ENCODE measurements around the gene PSMD13. TPM values are rescaled to one million over a fixed set of nuclear protein-coding genes. Genes with fewer than 3 reads are reported as not detected.

The PSMD13 gene
- total and polyA plus RNA-seq, 2 of the 4 experiments (the other 2 are of a cell fraction): 177 to 217 TPM

DNA sequence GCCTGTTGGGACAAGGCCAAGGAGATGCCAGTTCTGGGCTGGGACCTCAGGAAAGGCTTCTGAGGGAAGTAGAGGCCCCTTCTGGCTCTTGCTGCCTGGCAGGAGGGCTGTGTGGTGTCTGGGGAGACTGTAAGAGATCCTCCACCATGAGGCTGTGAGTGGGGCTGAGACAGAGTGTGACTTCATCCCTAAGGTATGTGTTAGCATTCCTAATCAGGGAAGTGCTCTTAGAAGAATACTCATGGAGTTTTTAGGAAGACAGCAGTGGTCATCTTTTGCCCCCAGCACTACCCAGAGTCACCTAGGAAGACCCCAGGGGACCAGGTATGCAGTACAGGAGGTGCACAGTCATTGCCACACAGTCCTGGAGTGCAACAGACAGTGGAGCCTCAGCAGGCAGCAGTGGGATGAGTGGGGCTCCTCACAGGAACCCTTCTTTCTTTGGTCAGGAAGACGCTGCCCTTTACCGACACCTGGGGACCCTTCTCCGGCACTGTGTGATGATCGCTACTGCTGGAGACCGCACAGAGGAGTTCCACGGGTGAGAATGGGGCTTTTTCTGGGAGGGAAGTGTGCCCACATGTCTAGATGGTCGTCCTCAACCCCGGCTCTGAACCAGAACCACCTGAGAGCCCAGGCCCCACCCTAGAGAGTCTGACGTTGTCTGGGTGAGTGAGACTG is 26.5 kb upstream of the PSMD13 start:
- H4K20me1 ChIP-seq (ENCODE audit: insufficient read depth, low read length): peaks cover 72% of the 10 kb centered on the region
- peak overlapping the region; percentile 90 for H3K9ac ChIP-seq (ENCODE audit: low read depth, low read length)
- H3K4me2 ChIP-seq (ENCODE audit: low read depth, low read length): peak overlapping the region; percentile 86
- dilution Hi-C loops (cut with HindIII; ENCODE audit: low sequenced_read_pairs, unreplicated experiment): no loop called here
- H3K4me1 ChIP-seq (ENCODE audit: control insufficient read depth, insufficient read depth, low read length): peaks cover 25% of the 10 kb centered on the region
- peaks cover 58% of the 10 kb centered on the region for H3K36me3 ChIP-seq (ENCODE audit: control insufficient read depth, insufficient read depth, low read length)
- H3K27ac ChIP-seq (ENCODE audit: insufficient read depth, low read length): peak overlapping the region; percentile 82
- peak overlapping the region; percentile 97 for H3K4ac ChIP-seq (ENCODE audit: low read depth, low read length)
- TF ChIP-seq MAZ (IDR thresholded peaks at IDR 0.05; ENCODE audit: borderline replicate concordance, low read depth, low read length) (peak; percentile 43; the same call in 1 of the 2 replicates), MAFK (IDR thresholded peaks at IDR 0.05; ENCODE audit: low read depth, low read length) (no peak), RAD21 (IDR thresholded peaks at IDR 0.05; ENCODE audit: low read length) (no peak), NFE2L2 (IDR thresholded peaks at IDR 0.05; ENCODE audit: low read depth, low read length) (no peak), POLR2A (IDR thresholded peaks at IDR 0.05; ENCODE audit: low read depth, low read length) (peak; percentile 71), CEBPB (IDR thresholded peaks at IDR 0.05; ENCODE audit: low read depth, low read length) (no peak)
- TF ChIP-seq, protein P1, sequence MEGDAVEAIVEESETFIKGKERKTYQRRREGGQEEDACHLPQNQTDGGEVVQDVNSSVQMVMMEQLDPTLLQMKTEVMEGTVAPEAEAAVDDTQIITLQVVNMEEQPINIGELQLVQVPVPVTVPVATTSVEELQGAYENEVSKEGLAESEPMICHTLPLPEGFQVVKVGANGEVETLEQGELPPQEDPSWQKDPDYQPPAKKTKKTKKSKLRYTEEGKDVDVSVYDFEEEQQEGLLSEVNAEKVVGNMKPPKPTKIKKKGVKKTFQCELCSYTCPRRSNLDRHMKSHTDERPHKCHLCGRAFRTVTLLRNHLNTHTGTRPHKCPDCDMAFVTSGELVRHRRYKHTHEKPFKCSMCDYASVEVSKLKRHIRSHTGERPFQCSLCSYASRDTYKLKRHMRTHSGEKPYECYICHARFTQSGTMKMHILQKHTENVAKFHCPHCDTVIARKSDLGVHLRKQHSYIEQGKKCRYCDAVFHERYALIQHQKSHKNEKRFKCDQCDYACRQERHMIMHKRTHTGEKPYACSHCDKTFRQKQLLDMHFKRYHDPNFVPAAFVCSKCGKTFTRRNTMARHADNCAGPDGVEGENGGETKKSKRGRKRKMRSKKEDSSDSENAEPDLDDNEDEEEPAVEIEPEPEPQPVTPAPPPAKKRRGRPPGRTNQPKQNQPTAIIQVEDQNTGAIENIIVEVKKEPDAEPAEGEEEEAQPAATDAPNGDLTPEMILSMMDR (conservative IDR thresholded peaks at IDR 0.05; ENCODE audit: low read depth, low read length): no peak
- peak; percentile 31 for ATAC-seq (ENCODE audit: low read depth)
- peak overlapping the region; percentile 80 for H2BK20ac ChIP-seq (ENCODE audit: low read depth, low read length)
- H3K23ac ChIP-seq (ENCODE audit: low read depth, low read length): peak overlapping the region; percentile 84
- peak overlapping the region; percentile 91 for H2BK5ac ChIP-seq (ENCODE audit: low read depth, low read length, poor library complexity, severe bottlenecking)
- peak overlapping the region; percentile 36 to 85 for H4K8ac ChIP-seq (ENCODE audit: low read depth in 2 of 2, low read length in 2 of 2)
- peak overlapping the region; percentile 97 for H2AK5ac ChIP-seq (ENCODE audit: low read depth, low read length)
- intact Hi-C loops (cut with micrococcal nuclease): no loop called here
- peak overlapping the region; percentile 99 for H2AK9ac ChIP-seq (replicated peaks; ENCODE audit: low read depth, low read length, poor library complexity)
- peak overlapping the region; percentile 87 for H3K14ac ChIP-seq (replicated peaks; ENCODE audit: low read depth, low read length)
- peak overlapping the region; percentile 29 for H2AFZ ChIP-seq (replicated peaks; ENCODE audit: low read length, poor library complexity)
- no TSS peak for BruUV-seq (replicated peaks)
- CTCF ChIA-PET: no interaction called here
- H3K18ac ChIP-seq (ENCODE audit: low read depth, low read length): peak overlapping the region; percentile 36; the same call in 1 of the 2 replicates
- no peaks in the 10 kb centered on the region for H3K27me3 ChIP-seq (ENCODE audit: control insufficient read depth, insufficient read depth, low read length)
- in situ Hi-C loops (cut with MboI; ENCODE audit: low sequenced_read_pairs): no loop called here
- no peaks in the 10 kb centered on the region for H3K9me3 ChIP-seq (ENCODE audit: control insufficient read depth, insufficient read depth, low read length)
- peaks cover 35 to 82% of the 10 kb centered on the region in 2 experiments for H3K79me1 ChIP-seq (ENCODE audit: low read depth in 1 of 2, low read length in 2 of 2)
- H3K9me1 ChIP-seq (ENCODE audit: insufficient read depth, low read length): peaks cover 18% of the 10 kb centered on the region
- H4K5ac ChIP-seq (ENCODE audit: low read depth, low read length): peak overlapping the region; percentile 70
- DNase-seq: peak; percentile 88
- H4K91ac ChIP-seq (ENCODE audit: insufficient read depth, low read depth, low read length): peak overlapping the region; percentile 93
- peak overlapping the region; percentile 70 for H3K4me3 ChIP-seq (ENCODE audit: insufficient read depth, low read depth, low read length)
- H2BK120ac ChIP-seq (ENCODE audit: low read depth, low read length): peak overlapping the region; percentile 86
- peak overlapping the region; percentile 87 for H2BK15ac ChIP-seq (ENCODE audit: low read depth, low read length)
- POLR2A ChIA-PET (ENCODE audit: unreplicated experiment): no interaction called here
- peak overlapping the region; percentile 77 for H3K56ac ChIP-seq (ENCODE audit: extremely low read depth, insufficient read depth, low read length)
- WGBS, 2 experiments (ENCODE audit: extremely low coverage in 2 of 2, insufficient read length in 1 of 2): no CpG with 5 or more reads among the region's 9 CpGs
